ENCODE measurements around the gene KIF21A. TPM values are rescaled to one million over a fixed set of nuclear protein-coding genes. Genes with fewer than 3 reads are reported as not detected.

Gene KIF21A
- total RNA-seq, 6 experiments from 2014 or later = 0.55 to 2.7 (median 0.83) TPM

GRCh38 chr12:39348523-39348922 is 94.4 kb downstream of the KIF21A start:
- no peak overlapping the region for H3K27ac Mint-ChIP-seq

GRCh38 chr12:39344926-39345325 is 98.0 kb downstream of the KIF21A start:
- Mint-ChIP-seq H3K9me3 (peaks cover 6% of the 10 kb centered on the region; the same call in 1 of the 2 replicates), H3K27me3 (ENCODE audit: insufficient read depth) (no peaks in the 10 kb centered on the region), H3K4me1 (ENCODE audit: low read depth) (no peaks in the 10 kb centered on the region), H3K4me3 (no peak overlapping the region), H3K36me3 (ENCODE audit: low read depth) (no peaks in the 10 kb centered on the region; the same call in 1 of the 2 replicates), H3K27ac (no peak overlapping the region)
- no peak for DNase-seq
- TF ChIP-seq CTCF (IDR thresholded peaks at IDR 0.05) = no peak

More at GRCh38 chr12:39348523-39348922, 94.4 kb downstream of the KIF21A start:
- H3K27me3 Mint-ChIP-seq (ENCODE audit: insufficient read depth) = no peaks in the 10 kb centered on the region
- H3K9me3 Mint-ChIP-seq = no peaks in the 10 kb centered on the region; the same call in 1 of the 2 replicates
- H3K36me3 Mint-ChIP-seq (ENCODE audit: low read depth) = no peaks in the 10 kb centered on the region
- no peak for TF ChIP-seq CTCF (IDR thresholded peaks at IDR 0.05)
- no peaks in the 10 kb centered on the region for H3K4me1 Mint-ChIP-seq (ENCODE audit: low read depth)
- H3K4me3 Mint-ChIP-seq = no peak overlapping the region
- no peak for DNase-seq

- no peak overlapping the region for H3K4me3 Mint-ChIP-seq
- no peak overlapping the region for H3K27ac Mint-ChIP-seq
- H3K36me3 Mint-ChIP-seq (ENCODE audit: low read depth) = no peaks in the 10 kb centered on the region; the same call in 1 of the 2 replicates
- no peaks in the 10 kb centered on the region for H3K4me1 Mint-ChIP-seq (ENCODE audit: low read depth)
- peaks cover 6% of the 10 kb centered on the region; the same call in 1 of the 2 replicates for H3K9me3 Mint-ChIP-seq
- H3K27me3 Mint-ChIP-seq (ENCODE audit: insufficient read depth) = no peaks in the 10 kb centered on the region
- no peak for TF ChIP-seq CTCF (IDR thresholded peaks at IDR 0.05)
- no peak for DNase-seq
These were observed 99.3 kb downstream of the KIF21A start for GRCh38 chr12:39343665-39344064.

- no peaks in the 10 kb centered on the region for H3K4me1 Mint-ChIP-seq (ENCODE audit: low read depth)
- no peak overlapping the region for H3K4me3 Mint-ChIP-seq
- no peaks in the 10 kb centered on the region for H3K27me3 Mint-ChIP-seq (ENCODE audit: insufficient read depth)
- peaks cover 6% of the 10 kb centered on the region for H3K9me3 Mint-ChIP-seq
- DNase-seq = no peak
- H3K27ac Mint-ChIP-seq = no peak overlapping the region
- TF ChIP-seq CTCF (IDR thresholded peaks at IDR 0.05) = no peak
- no peaks in the 10 kb centered on the region; the same call in 1 of the 2 replicates for H3K36me3 Mint-ChIP-seq (ENCODE audit: low read depth)
These were observed 101.2 kb downstream of the KIF21A start for GRCh38 chr12:39341761-39342160.

GRCh38 chr12:39341179-39341578 is 101.7 kb downstream of the KIF21A start:
- DNase-seq = no peak
- Mint-ChIP-seq H3K36me3 (ENCODE audit: low read depth) (no peaks in the 10 kb centered on the region; the same call in 1 of the 2 replicates), H3K27ac (no peak overlapping the region), H3K27me3 (ENCODE audit: insufficient read depth) (no peaks in the 10 kb centered on the region), H3K9me3 (peaks cover 6% of the 10 kb centered on the region), H3K4me1 (ENCODE audit: low read depth) (no peaks in the 10 kb centered on the region), H3K4me3 (no peak overlapping the region)
- TF ChIP-seq CTCF (IDR thresholded peaks at IDR 0.05) = no peak

All from HFFc6 (cell line).